IPS-20b (cell line): ENCODE measurements around the gene RHOB.

Experiments
- H3K27ac ChIP-seq: one replicate; pipeline ENCODE4 v1.5.1; 2013; ENCODE audit warnings: low read length
- H3K27me3 ChIP-seq: 2 replicates; pipeline ENCODE4 v1.6.1; 2013; ENCODE audit warnings: mild to moderate bottlenecking, low read length, inconsistent platforms; ENCODE audit not compliant: insufficient read depth
- H3K36me3 ChIP-seq: 2 replicates; pipeline ENCODE4 v1.6.1; 2013; ENCODE audit warnings: low read depth, mild to moderate bottlenecking, inconsistent platforms, low read length, moderate library complexity; ENCODE audit not compliant: insufficient read depth
- H3K4me1 ChIP-seq: 2 replicates; pipeline ENCODE4 v1.6.1; 2013; ENCODE audit warnings: mild to moderate bottlenecking, control low read depth, inconsistent platforms, low read length, moderate library complexity; ENCODE audit not compliant: insufficient read depth
- H3K4me3 ChIP-seq: 2 replicates; pipeline ENCODE4 v1.5.1; 2013; ENCODE audit warnings: mild to moderate bottlenecking, low read length, inconsistent platforms
- H3K9ac ChIP-seq: 2 replicates; pipeline ENCODE4 v1.6.1; 2013; ENCODE audit warnings: low read depth, mild to moderate bottlenecking, inconsistent platforms, low read length, moderate library complexity
- H3K9me3 ChIP-seq: 2 replicates; pipeline ENCODE4 v1.6.1; 2013; ENCODE audit warnings: mild to moderate bottlenecking, low read depth, low read length, inconsistent platforms; ENCODE audit not compliant: insufficient read depth

RHOB gene

DNA sequence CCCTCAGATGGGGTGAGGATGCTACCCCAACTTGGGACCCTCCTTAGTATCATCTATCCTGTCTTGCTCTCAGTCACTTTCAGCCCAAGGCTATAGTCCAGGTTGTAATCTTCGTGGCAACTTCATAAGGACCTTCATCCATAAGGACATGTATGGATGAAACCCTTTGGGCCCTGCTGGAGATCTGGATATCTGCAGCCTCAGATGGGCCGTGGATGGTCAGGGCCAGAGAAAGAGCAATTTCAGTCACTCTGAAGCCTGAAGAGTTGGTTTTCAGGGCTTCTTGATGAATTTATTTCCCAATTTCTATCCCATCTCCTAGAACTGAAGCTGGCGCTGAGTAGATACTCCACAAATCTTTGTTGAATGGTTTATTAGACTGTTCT lies 28.7 kb downstream of the RHOB start:
- Histone ChIP-seq H3K36me3 (no peaks in the 10 kb centered on the region), H3K4me1 (no peaks in the 10 kb centered on the region), H3K27me3 (no peaks in the 10 kb centered on the region; the same call in 1 of the 2 replicates), H3K4me3 (no peak overlapping the region), H3K27ac (no peak overlapping the region), H3K9ac (no peak overlapping the region), H3K9me3 (no peaks in the 10 kb centered on the region)

DNA sequence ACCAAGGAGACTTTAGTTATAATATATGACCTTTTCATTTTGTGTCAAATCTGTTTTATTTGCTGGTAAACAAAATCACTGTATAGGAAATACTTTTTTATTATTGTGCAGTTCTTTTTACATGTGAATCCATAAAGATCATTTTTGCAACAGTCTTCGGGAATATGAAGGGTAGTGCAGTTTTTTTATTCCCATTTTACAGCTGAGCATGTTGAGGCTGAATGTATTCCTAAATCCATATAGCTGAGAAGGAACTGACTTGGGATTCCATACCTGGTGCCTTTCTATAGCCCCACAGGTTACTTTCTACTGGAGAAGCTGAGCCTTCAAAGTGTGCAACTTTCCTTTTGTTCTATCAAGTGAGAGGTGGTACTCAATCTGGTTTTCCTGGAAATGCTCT lies 29.6 kb downstream of the RHOB start:
- no peak overlapping the region for H3K9ac ChIP-seq
- no peaks in the 10 kb centered on the region for H3K9me3 ChIP-seq
- H3K36me3 ChIP-seq = no peaks in the 10 kb centered on the region
- no peaks in the 10 kb centered on the region; the same call in 1 of the 2 replicates for H3K27me3 ChIP-seq
- no peak overlapping the region for H3K4me3 ChIP-seq
- H3K4me1 ChIP-seq = no peaks in the 10 kb centered on the region
- H3K27ac ChIP-seq = no peak overlapping the region

DNA sequence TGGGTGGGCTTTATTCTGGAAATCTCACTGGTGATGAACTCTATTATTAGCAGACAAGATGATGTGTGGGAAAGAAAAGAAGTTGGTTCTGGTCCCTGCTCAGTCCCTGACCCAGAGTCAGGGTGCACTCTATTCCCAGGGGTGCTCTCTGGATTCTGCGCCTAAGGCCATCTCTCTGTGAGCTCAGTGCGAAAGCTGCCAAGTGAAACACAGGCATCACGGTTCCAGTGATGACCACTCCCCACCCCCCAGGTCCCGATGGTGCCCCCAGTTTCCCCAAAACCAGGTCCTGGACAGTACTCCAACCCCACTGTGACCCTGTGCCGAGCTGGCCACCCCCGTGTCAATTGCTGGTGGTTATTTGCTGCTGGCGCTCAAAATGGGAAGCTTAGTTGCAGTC lies 30.1 kb downstream of the RHOB start:
- Histone ChIP-seq H3K9me3 (no peaks in the 10 kb centered on the region), H3K9ac (no peak overlapping the region), H3K4me1 (no peaks in the 10 kb centered on the region)

GRCh38 chr2:20478961-20479360 lies 32.1 kb downstream of the RHOB start:
- H3K27me3 ChIP-seq = peaks cover 5% of the 10 kb centered on the region; the same call in 1 of the 2 replicates
- H3K27ac ChIP-seq = no peak overlapping the region
- no peaks in the 10 kb centered on the region for H3K4me1 ChIP-seq
- H3K9ac ChIP-seq = no peak overlapping the region
- no peaks in the 10 kb centered on the region for H3K36me3 ChIP-seq
- H3K4me3 ChIP-seq = no peak overlapping the region
- H3K9me3 ChIP-seq = no peaks in the 10 kb centered on the region

More for the DNA sequence above, 30.1 kb downstream of the RHOB start:
- Histone ChIP-seq H3K36me3 (no peaks in the 10 kb centered on the region), H3K4me3 (no peak overlapping the region), H3K27me3 (no peaks in the 10 kb centered on the region; the same call in 1 of the 2 replicates), H3K27ac (no peak overlapping the region)

DNA sequence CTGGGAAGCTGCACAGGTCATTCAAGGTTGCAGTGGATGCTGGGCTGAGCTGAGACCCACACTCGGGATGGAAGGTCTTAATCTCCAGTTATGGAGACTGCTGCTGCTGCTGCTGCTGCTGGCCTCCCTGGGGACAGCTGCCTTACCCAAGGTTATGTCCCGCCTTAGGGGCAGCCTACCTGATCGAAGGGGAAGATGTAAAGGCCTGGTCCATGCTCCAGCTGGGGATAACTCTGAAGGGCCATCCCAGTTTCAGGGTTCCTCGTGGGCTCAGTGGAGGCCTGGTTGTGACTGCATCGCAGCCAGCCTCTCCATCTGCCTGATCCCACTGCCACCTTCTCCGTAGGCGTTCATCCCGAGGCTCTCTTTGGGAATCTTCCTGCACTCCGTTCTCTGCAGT lies 33.0 kb downstream of the RHOB start:
- peaks cover 5% of the 10 kb centered on the region; the same call in 1 of the 2 replicates for H3K27me3 ChIP-seq
- H3K4me1 ChIP-seq = no peaks in the 10 kb centered on the region
- no peak overlapping the region for H3K27ac ChIP-seq
- no peaks in the 10 kb centered on the region for H3K9me3 ChIP-seq
- H3K4me3 ChIP-seq = no peak overlapping the region
- no peaks in the 10 kb centered on the region for H3K36me3 ChIP-seq
- no peak overlapping the region for H3K9ac ChIP-seq

DNA sequence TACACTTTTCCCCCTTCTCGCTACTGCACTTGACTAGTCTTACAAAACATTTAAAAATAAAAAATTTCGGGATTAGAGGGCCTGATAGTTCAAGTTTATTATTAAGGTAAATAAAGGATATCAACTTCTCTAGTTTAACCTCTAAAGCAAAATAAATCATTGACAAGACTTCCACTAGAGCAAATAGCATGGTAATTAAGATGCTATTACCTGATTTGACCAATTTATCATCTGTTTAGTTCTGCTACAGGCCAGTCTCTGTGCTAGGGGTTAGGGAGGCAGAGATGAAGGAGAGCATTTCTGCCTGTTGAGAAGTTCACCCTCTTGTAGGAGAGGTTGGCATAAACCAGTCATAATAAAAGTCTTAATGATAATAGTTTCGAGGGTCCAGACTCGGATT lies 34.0 kb downstream of the RHOB start:
- Histone ChIP-seq H3K27me3 (peaks cover 5% of the 10 kb centered on the region; the same call in 1 of the 2 replicates), H3K36me3 (no peaks in the 10 kb centered on the region), H3K4me1 (no peaks in the 10 kb centered on the region), H3K27ac (no peak overlapping the region), H3K9me3 (no peaks in the 10 kb centered on the region), H3K4me3 (no peak overlapping the region), H3K9ac (no peak overlapping the region)

DNA sequence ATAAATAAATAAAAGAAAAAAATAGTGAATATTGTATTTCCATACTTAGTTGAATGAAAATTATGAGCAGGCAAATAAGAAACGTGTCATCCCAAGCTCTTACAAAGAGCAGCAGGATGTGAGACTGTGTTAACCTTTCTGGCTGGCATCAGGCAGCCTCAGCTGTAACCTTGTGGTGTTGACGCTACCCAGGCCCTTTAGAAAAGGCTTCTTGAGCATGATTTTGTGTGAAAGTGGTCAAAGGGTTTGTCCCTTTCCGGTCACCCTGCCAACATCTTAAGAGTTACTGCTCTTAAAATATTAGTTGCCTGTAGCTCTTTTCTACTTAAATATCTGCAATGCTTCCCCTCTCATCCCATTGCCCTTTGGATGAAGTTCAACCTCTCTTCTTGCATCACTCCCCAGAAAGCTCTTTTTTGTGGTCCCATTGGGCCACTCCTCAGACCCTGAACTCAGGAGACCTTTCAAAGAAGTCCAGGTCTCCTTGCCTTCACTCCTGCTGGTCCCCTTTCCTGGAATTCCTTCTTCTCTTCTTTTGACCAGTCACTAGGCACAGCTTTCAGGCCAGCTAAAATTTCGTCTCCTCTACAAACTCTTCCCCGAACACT lies 35.0 kb downstream of the RHOB start:
- Histone ChIP-seq H3K4me3 (no peak overlapping the region), H3K27me3 (peaks cover 5% of the 10 kb centered on the region; the same call in 1 of the 2 replicates), H3K36me3 (no peaks in the 10 kb centered on the region), H3K4me1 (peaks cover under 1% of the 10 kb centered on the region), H3K9me3 (no peaks in the 10 kb centered on the region), H3K27ac (no peak overlapping the region), H3K9ac (no peak overlapping the region)

GRCh38 chr2:20482725-20483124 lies 35.9 kb downstream of the RHOB start:
- no peak overlapping the region for H3K27ac ChIP-seq
- H3K4me1 ChIP-seq = peaks cover 9% of the 10 kb centered on the region
- no peak overlapping the region for H3K9ac ChIP-seq
- no peaks in the 10 kb centered on the region for H3K36me3 ChIP-seq
- H3K27me3 ChIP-seq = peaks cover 5% of the 10 kb centered on the region; the same call in 1 of the 2 replicates
- H3K4me3 ChIP-seq = no peak overlapping the region
- H3K9me3 ChIP-seq = no peaks in the 10 kb centered on the region

- no peak overlapping the region for H3K9ac ChIP-seq
- H3K4me1 ChIP-seq = peaks cover 10% of the 10 kb centered on the region
- H3K9me3 ChIP-seq = no peaks in the 10 kb centered on the region
- no peak overlapping the region for H3K27ac ChIP-seq
- H3K4me3 ChIP-seq = no peak overlapping the region
- H3K36me3 ChIP-seq = no peaks in the 10 kb centered on the region
- peaks cover 6% of the 10 kb centered on the region; the same call in 1 of the 2 replicates for H3K27me3 ChIP-seq
Observed at GRCh38 chr2:20483194-20483895, 36.5 kb downstream of the RHOB start.

GRCh38 chr2:20484034-20484617 lies 37.3 kb downstream of the RHOB start:
- Histone ChIP-seq H3K27ac (no peak overlapping the region), H3K4me3 (no peak overlapping the region), H3K9ac (no peak overlapping the region), H3K27me3 (peaks cover 13% of the 10 kb centered on the region; the same call in 1 of the 2 replicates), H3K36me3 (no peaks in the 10 kb centered on the region), H3K4me1 (peaks cover 14% of the 10 kb centered on the region), H3K9me3 (no peaks in the 10 kb centered on the region)

- peaks cover 14% of the 10 kb centered on the region for H3K4me1 ChIP-seq
- H3K27me3 ChIP-seq = peaks cover 13% of the 10 kb centered on the region; the same call in 1 of the 2 replicates
- no peak overlapping the region for H3K9ac ChIP-seq
- H3K36me3 ChIP-seq = no peaks in the 10 kb centered on the region
- no peak overlapping the region for H3K4me3 ChIP-seq
- no peaks in the 10 kb centered on the region for H3K9me3 ChIP-seq
- H3K27ac ChIP-seq = no peak overlapping the region
Observed at GRCh38 chr2:20484810-20485611, 38.1 kb downstream of the RHOB start.
